Ovary (tissue), 9 donors: ENCODE data around the gene PTPN2. TPM values are rescaled to one million over a fixed set of nuclear protein-coding genes. Genes with fewer than 3 reads are reported as not detected.
A peak's percentile ranks its signal among the peaks of the same experiment; 100 is the strongest.

Experiments
- DNase-seq, 5 donors: peaks; one replicate each; pipeline ENCODE4 v3.0.0-alpha.2; 2019 to 2020
- H3K27ac ChIP-seq, 2 donors: fragments of 200-600 bp; one replicate each; pipeline versions ENCODE4 v1.5.1 to v1.8.0; 2019 to 2022
- H3K27me3 ChIP-seq: fragments of 200-600 bp; one replicate; pipeline ENCODE4 v1.8.0; 2022
- H3K36me3 ChIP-seq: fragments of 200-600 bp; sonication (generic); one replicate; pipeline ENCODE4 v1.5.1; 2019
- H3K4me1 ChIP-seq: one replicate; pipeline ENCODE4 v1.8.1; 2013; ENCODE audit warnings: mild to moderate bottlenecking, moderate library complexity; ENCODE audit not compliant: insufficient read depth
- H3K4me3 ChIP-seq: fragments of 200-600 bp; sonication (generic); one replicate; pipeline ENCODE4 v1.5.1; 2017
- H3K9me3 ChIP-seq, 2 donors: fragments of 200-600 bp in 1 of 2; sonication (generic) in 1 of 2; one replicate each; pipeline versions ENCODE4 v1.5.1 to v1.8.1; 2013 to 2019; ENCODE audit warnings: mild to moderate bottlenecking in 1 of 2, moderate library complexity in 1 of 2
- CTCF ChIP-seq, 3 donors: fragments of 450-650 bp in 2 of 3; fragments of 200-600 bp in 1 of 3; IDR thresholded peaks; one replicate each; pipeline versions ENCODE4 v1.5.1 to v1.8.0; 2016 to 2022; ENCODE audit warnings: antibody characterized with exemption in 3 of 3, mild to moderate bottlenecking in 1 of 3
- EP300 ChIP-seq: sonication (generic); formaldehyde crosslinking; IDR thresholded peaks from one replicate; pipeline ENCODE4 v1.6.1; 2017; ENCODE audit warnings: antibody characterized with exemption
- POLR2A ChIP-seq: fragments of 450-650 bp; IDR thresholded peaks from one replicate; pipeline ENCODE4 v1.6.1; 2017; ENCODE audit warnings: antibody characterized with exemption, mild to moderate bottlenecking, moderate library complexity
- WGBS, 3 donors: extraction: QIAGEN DNeasy Blood & Tissue Kit in 1 of 3; methylation state at CpG; one replicate each; pipeline versions ENCODE4 v1.1.5 to v1.1.7; 2013 to 2017; 5-methylcytosine and 5-hydroxymethylcytosine counted together
- intact Hi-C, 4 donors: fragments of 100-400 bp; cut with DNase I; formaldehyde crosslinking; loops; one replicate each; pipeline versions ENCODE4 v1.11.0 to v1.15.1; 2022 to 2023
- polyA plus RNA-seq, 2 donors: library from polyadenylated mRNA; stranded (reverse); fragments of 200-250 nt in 1 of 2; fragments of 350-450 nt in 1 of 2; fragmentation: Illumina TruSeq in 1 of 2; extraction: RNeasy Lipid Tissue Mini Kit (QIAGEN cat#74804) in 1 of 2; gene quantifications; one replicate each; pipeline ENCODE4 v1.2.3, GENCODE V29; 2013 to 2014
- total RNA-seq, 7 donors: library from RNA; depleted of rRNA in 2 of 7; stranded (reverse); fragments of >200 nt in 2 of 7; fragmentation: NEBNext Ultra II Directional in 3 of 7; extraction: Animal tissue kit (Norgen Biotek cat#: 25700) in 3 of 7; gene quantifications; one replicate each; pipeline versions ENCODE4 v1.1.0 to v1.2.4, GENCODE V29; 2016 to 2023
- donor health status: DM: no; HTN: no; CAD: no; lungs with moderate emphysema.
- donor health status: DM: no; HTN: no; CAD: no.
- donor health status: Bipolar disorder and iron deficiency.
- donor health status: DM: yes; HTN: yes; CAD: no.
- donor health status: DM: no; HTN: no; CAD: no.
- donor health status: DM: yes; HTN: yes; CAD: no.

PTPN2 gene
- total and polyA plus RNA-seq, 9 donors: 29.4 to 48.1 (median 36.2) TPM

DNA sequence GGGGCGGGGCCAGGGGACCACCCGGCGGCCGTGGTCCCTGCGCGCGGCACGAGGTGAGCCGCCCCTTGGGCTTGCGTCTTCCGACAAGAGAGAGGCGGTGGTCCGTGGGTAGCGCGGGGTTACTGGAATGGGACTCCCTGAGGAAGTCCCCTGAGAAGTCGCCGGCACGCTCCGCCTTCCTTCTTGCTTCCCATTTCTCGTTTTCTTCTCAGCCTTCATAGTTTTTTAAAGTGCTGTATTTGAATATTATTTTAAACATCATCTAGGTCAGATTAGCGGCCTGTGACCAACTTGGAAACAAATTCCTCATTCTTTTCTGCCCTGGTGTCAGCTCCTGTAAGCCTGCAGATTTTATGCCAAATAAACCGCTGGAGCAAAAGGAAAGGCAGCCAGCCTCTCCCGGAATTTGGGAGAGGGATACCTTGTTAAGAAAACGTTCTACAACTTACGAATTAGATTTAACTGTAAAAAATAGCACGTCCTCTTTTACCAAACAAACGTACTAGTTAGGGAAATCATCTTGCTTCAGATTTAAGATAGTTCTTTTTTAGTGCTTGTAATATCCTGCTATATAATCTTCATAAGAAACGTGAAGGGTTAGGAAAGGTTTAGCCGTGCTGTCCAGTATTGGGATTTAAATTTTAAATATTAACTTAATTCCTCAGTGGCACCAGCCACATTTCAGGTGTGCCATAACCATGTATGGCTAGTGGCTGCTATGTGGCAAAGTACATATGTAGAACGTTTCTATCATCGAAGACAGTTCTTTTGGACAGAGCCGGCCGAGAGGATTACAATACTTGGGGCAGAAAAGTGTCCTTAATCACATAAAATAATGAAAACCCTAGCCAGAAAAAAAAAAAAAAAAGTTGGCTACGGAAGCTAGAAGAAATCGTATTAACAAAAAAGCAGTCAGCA lies 628 bp upstream of the PTPN2 start:
- Histone ChIP-seq H3K36me3 (no peaks in the 10 kb centered on the region), H3K4me3 (peak overlapping the region; percentile 83), H3K27ac (peak overlapping the region; percentile 83 to 98), H3K9me3 (no peaks in the 10 kb centered on the region), H3K4me1 (peaks cover 7% of the 10 kb centered on the region), H3K27me3 (no peaks in the 10 kb centered on the region)
- TF ChIP-seq CTCF (IDR thresholded peaks at IDR 0.05) (no peak), EP300 (no peak), POLR2A (no peak)
- WGBS, 3 donors: 12 to 13% (median 13%) methylated on average over 35 of the region's 35 CpGs
- no peak for DNase-seq
- intact Hi-C loops: loop anchor here in 1 of 4 donors (1.0 to 10.0 kb wide), 3 partner anchors 48 to 500 kb away; no protein-coding TSS in a partner anchor

DNA sequence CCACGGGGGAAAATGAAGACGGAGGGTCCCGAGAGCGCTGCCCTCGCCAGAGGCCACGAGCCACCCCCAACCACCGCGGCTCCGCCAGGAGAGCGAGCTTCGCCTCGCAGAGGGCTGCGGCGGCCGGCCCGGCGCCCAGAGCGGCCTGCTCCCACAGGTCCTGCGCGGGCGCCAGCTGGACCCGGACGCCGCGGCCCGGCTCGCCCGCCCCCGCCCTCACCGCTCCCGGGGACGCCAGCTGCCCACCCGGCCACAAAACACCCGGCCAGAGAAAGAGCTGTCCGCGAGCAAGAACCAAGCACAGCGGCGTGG lies 709 bp downstream of the PTPN2 start:
- peak overlapping the region; percentile 83 for H3K4me3 ChIP-seq
- peak overlapping the region; percentile 83 to 98 for H3K27ac ChIP-seq
- H3K36me3 ChIP-seq: no peaks in the 10 kb centered on the region
- DNase-seq: no peak
- TF ChIP-seq EP300 (no peak), POLR2A (no peak), CTCF (IDR thresholded peaks at IDR 0.05) (no peak)
- peaks cover 13% of the 10 kb centered on the region for H3K4me1 ChIP-seq
- WGBS, 3 donors: 0% methylated on average over 32 to 38 of the region's 38 CpGs
- no peaks in the 10 kb centered on the region for H3K9me3 ChIP-seq
- H3K27me3 ChIP-seq: no peaks in the 10 kb centered on the region
- intact Hi-C loops: loop anchor here in 1 of 4 donors (10.0 kb wide), 1 partner anchor 499 kb away; no protein-coding TSS in a partner anchor

DNA sequence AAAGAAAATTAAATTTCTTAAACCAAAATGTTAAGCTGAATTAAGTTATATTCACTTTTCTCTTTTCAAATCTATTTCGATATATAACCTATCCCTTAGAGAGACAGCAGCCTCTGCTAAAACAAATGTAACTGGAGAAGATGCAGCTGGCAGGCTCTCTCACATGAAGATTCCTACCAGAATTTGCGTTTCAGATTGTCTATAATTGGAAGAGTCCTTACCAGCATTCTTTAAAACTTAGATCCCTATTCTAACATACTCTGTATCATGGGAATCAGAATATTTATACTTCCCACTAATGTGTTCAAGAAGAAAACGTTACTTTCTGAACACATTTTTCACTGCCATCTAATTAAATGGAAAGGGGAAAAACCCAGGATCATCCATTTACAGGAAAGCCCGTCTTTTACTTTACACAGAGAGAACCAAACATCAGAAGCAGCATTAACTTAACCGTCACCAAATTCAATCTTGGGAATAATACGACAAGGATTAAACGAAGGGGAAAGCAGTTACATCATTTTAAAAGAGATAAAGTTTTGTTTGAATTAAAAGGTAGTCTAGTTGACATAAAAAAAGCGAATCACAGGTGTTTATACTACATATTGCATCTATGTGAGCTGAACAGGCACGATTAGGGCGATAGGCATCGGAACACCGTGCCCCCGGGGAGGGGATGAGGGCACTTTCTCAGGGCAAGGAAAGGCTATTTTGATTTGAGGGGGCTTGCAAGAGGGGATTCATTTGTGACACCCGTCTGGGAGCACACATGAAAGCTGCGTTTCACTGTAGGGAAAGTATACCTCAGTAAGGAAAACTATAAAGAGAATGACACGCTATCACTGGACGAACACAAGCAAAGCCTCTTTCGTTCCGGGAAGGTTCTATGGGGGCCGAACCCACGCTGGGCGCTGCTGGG lies 1.3 kb downstream of the PTPN2 start:
- no peak for DNase-seq
- H3K4me1 ChIP-seq: peaks cover 14% of the 10 kb centered on the region
- intact Hi-C loops: loop anchor here in 1 of 4 donors (10.0 kb wide), 1 partner anchor 498 kb away; no protein-coding TSS in a partner anchor
- TF ChIP-seq EP300 (no peak), POLR2A (no peak), CTCF (IDR thresholded peaks at IDR 0.05) (no peak)
- H3K27ac ChIP-seq: peak overlapping the region; percentile 83 to 98
- no peaks in the 10 kb centered on the region for H3K36me3 ChIP-seq
- no peaks in the 10 kb centered on the region for H3K27me3 ChIP-seq
- no peaks in the 10 kb centered on the region for H3K9me3 ChIP-seq
- H3K4me3 ChIP-seq: peak overlapping the region; percentile 83
- 2 to 4% (median 2%) methylated on average over 22 of the region's 22 CpGs for WGBS, 3 donors

- H3K27ac ChIP-seq: no peak overlapping the region
- no peak for TF ChIP-seq EP300
- TF ChIP-seq CTCF (IDR thresholded peaks at IDR 0.05): no peak
- TF ChIP-seq POLR2A: no peak
- no peak for DNase-seq
- no peaks in the 10 kb centered on the region for H3K36me3 ChIP-seq
- WGBS, 3 donors: 71 to 74% (median 73%) methylated on average over 2 of the region's 2 CpGs
- H3K4me3 ChIP-seq: no peak overlapping the region
- no peaks in the 10 kb centered on the region for H3K27me3 ChIP-seq
- intact Hi-C loops: loop anchor here in 1 of 4 donors (10.0 kb wide), 1 partner anchor 496 kb away; no protein-coding TSS in a partner anchor
- no peaks in the 10 kb centered on the region for H3K9me3 ChIP-seq
- peaks cover 16% of the 10 kb centered on the region for H3K4me1 ChIP-seq
Measured at GRCh38 chr18:12880541-12880910, 3.5 kb downstream of the PTPN2 start.
